GM18498 (cell line): Measurements from ENCODE around the gene OPN1MW2.
"Not testable (repeated sequence)": the region's sequence is repeated elsewhere in the genome, so short reads cannot be mapped to it uniquely, and the experiment has no call there.

Source experiments
- ATAC-seq: cut with Tn5 transposase; IDR thresholded peaks from one replicate; pipeline ENCODE4 v1.9.1; 2021; ENCODE audit warnings: mild to moderate bottlenecking, moderate library complexity; ENCODE audit not compliant: unreplicated experiment

The OPN1MW2 gene

GRCh38 chrX:154263072-154263471 lies 43.5 kb downstream of the OPN1MW2 start:
- not testable (repeated sequence) for ATAC-seq

DNA sequence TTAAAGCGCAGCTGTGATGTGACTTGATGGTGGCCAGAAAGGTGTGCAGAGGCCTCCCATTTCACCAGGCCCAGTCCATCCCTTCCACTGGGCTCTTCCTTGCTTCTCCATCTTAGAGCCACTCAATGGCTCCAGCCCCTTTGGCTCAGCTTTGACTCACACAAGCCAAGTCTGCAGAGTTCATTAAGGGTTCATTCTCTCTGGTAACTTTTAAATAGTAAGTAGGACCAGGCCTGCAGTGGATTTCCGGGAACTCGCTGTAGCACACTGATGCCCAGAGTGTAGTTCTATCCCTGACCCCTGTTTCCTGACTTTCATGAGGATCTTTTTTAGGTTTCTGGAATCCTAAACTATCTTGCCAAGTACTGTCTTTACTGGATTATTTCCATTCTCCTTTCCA lies 49.7 kb downstream of the OPN1MW2 start:
- ATAC-seq: not testable (repeated sequence)
